ENCODE data around the gene ITCH. TPM values are rescaled to one million over a fixed set of nuclear protein-coding genes. Genes with fewer than 3 reads are reported as not detected.
"Not testable (repeated sequence)": the region's sequence is repeated elsewhere in the genome, so short reads cannot be mapped to it uniquely, and the experiment has no call there.

ITCH gene
- total and polyA plus RNA-seq, 12 donors: 6.7 to 47.5 (median 39.1) TPM

GRCh38 chr20:34365765-34366213, 2.7 kb downstream of the ITCH start:
- peak overlapping the region in 3 of 10 donors; percentile 19 to 54 (median 43) for H3K27ac ChIP-seq
- H3K27me3 ChIP-seq: no peaks in the 10 kb centered on the region
- H3K4me1 ChIP-seq: peaks cover 3 to 54% (median 40%) of the 10 kb centered on the region in 9 donors
- no peak for TF ChIP-seq CTCF (IDR thresholded peaks at IDR 0.05)
- 80 to 88% methylated on average over 3 of the region's 3 CpGs for WGBS, 2 donors
- DNase-seq (no peak), ATAC-seq (no peak)
- peaks cover 0 to 24% (median 14%) of the 10 kb centered on the region in 9 donors for H3K36me3 ChIP-seq
- intact Hi-C loops (cut with DNase I): loop anchor here in 1 of 10 donors (5.0 kb wide), 1 partner anchor 1292 kb away; no protein-coding TSS in a partner anchor
- no peaks in the 10 kb centered on the region for H3K9me3 ChIP-seq
- peak overlapping the region in 1 of 10 donors; percentile 9 for H3K4me3 ChIP-seq

GRCh38 chr20:34367155-34367554, 4.1 kb downstream of the ITCH start:
- intact Hi-C loops (cut with DNase I): loop anchor here in 1 of 10 donors (5.0 kb wide), 1 partner anchor 1290 kb away; no protein-coding TSS in a partner anchor
- Histone ChIP-seq H3K4me3 (no peak overlapping the region), H3K27me3 (no peaks in the 10 kb centered on the region), H3K36me3 (peaks cover 0 to 38% (median 14%) of the 10 kb centered on the region in 9 donors), H3K9me3 (no peaks in the 10 kb centered on the region), H3K4me1 (peaks cover 3 to 54% (median 40%) of the 10 kb centered on the region in 9 donors), H3K27ac (no peak overlapping the region)
- WGBS, 2 donors: 78 to 79% methylated on average over 5 of the region's 5 CpGs
- ATAC-seq (no peak), DNase-seq (no peak)
- no peak for TF ChIP-seq CTCF (IDR thresholded peaks at IDR 0.05)

GRCh38 chr20:34367911-34368310, 4.8 kb downstream of the ITCH start:
- H3K4me1 ChIP-seq: peaks cover under 1 to 49% (median 37%) of the 10 kb centered on the region in 9 donors
- not testable (repeated sequence) for H3K27me3 ChIP-seq, ATAC-seq, H3K27ac ChIP-seq, H3K9me3 ChIP-seq, H3K4me3 ChIP-seq, DNase-seq
- 86 to 90% methylated on average over 9 of the region's 9 CpGs for WGBS, 2 donors
- peaks cover 0 to 46% (median 14%) of the 10 kb centered on the region in 9 donors for H3K36me3 ChIP-seq
- intact Hi-C loops (cut with DNase I): loop anchor here in 1 of 10 donors (5.0 kb wide), 1 partner anchor 1289 kb away; no protein-coding TSS in a partner anchor

- intact Hi-C loops (cut with DNase I): loop anchor here in 1 of 10 donors (5.0 kb wide), 1 partner anchor 1289 kb away; no protein-coding TSS in a partner anchor
- WGBS, 2 donors: 66 to 71% methylated on average over 4 of the region's 4 CpGs
These were observed 5.5 kb downstream of the ITCH start for GRCh38 chr20:34368547-34368946.

More at GRCh38 chr20:34368547-34368946, 5.5 kb downstream of the ITCH start:
- DNase-seq (no peak), ATAC-seq (no peak)
- H3K4me3 ChIP-seq: no peak overlapping the region
- no peaks in the 10 kb centered on the region for H3K27me3 ChIP-seq
- H3K9me3 ChIP-seq: no peaks in the 10 kb centered on the region
- H3K27ac ChIP-seq: no peak overlapping the region
- TF ChIP-seq CTCF (IDR thresholded peaks at IDR 0.05): no peak
- H3K4me1 ChIP-seq: peaks cover 0 to 48% (median 36%) of the 10 kb centered on the region in 9 donors
- H3K36me3 ChIP-seq: peaks cover 0 to 52% (median 14%) of the 10 kb centered on the region in 9 donors
